PC-9 (cell line): ENCODE measurements around the gene AGAP1.

ENCODE experiments used
- CTCF ChIP-seq: fragments of 200-600 bp; sonication (generic); conservative IDR thresholded peaks from 2 replicates; pipeline ENCODE4 v1.6.1; 2017; ENCODE audit warnings: mixed run types, antibody characterized with exemption, mild to moderate bottlenecking, moderate library complexity
- EZH2 ChIP-seq: fragments of 200-600 bp; sonication (generic); IDR thresholded peaks from 2 replicates; pipeline ENCODE4 v1.8.0; 2017; ENCODE audit warnings: antibody characterized with exemption, low read depth

- TF ChIP-seq CTCF (no peak), EZH2 (no peak)
Measured at GRCh38 chr2:235952714-235953113, 458.9 kb downstream of the AGAP1 start.
